GM19238 (cell line): ENCODE results near the gene PROSER3.
"Not testable (repeated sequence)": the region's sequence is repeated elsewhere in the genome, so short reads cannot be mapped to it uniquely, and the experiment has no call there.

ENCODE experiments used
- DNase-seq: peaks from one replicate; pipeline ENCODE4 v3.0.0; 2011; ENCODE audit warnings: low spot score; ENCODE audit not compliant: insufficient read length

The PROSER3 gene

GRCh38 chr19:35753634-35754369 lies 4.2 kb upstream of the PROSER3 start:
- no peak for DNase-seq

- DNase-seq: no peak
Observed at GRCh38 chr19:35754370-35755130, 3.4 kb upstream of the PROSER3 start.

DNA sequence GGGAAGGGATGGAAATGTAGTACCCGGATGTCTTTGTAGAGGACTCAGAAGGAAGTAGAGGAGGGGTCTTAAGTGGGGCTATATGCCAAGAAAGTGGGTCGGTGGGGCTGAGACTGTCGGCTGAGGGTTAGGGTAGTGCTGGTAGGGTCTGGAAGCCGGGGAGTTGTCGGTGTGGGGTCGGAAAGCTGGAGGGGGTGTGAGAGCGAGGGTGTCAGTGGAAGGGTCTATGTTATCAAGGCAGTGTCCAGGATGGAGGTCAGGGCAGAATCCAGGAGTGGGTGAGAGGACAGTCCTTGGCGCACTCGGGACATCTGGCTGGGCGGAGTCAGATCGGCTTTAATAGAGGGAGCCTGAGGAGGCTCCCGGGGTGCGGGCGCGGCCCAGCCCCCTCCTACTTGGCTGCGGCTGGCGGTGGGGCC lies 2.8 kb upstream of the PROSER3 start:
- no peak for DNase-seq

GRCh38 chr19:35755550-35756376 lies 2.2 kb upstream of the PROSER3 start:
- DNase-seq: no peak

DNA sequence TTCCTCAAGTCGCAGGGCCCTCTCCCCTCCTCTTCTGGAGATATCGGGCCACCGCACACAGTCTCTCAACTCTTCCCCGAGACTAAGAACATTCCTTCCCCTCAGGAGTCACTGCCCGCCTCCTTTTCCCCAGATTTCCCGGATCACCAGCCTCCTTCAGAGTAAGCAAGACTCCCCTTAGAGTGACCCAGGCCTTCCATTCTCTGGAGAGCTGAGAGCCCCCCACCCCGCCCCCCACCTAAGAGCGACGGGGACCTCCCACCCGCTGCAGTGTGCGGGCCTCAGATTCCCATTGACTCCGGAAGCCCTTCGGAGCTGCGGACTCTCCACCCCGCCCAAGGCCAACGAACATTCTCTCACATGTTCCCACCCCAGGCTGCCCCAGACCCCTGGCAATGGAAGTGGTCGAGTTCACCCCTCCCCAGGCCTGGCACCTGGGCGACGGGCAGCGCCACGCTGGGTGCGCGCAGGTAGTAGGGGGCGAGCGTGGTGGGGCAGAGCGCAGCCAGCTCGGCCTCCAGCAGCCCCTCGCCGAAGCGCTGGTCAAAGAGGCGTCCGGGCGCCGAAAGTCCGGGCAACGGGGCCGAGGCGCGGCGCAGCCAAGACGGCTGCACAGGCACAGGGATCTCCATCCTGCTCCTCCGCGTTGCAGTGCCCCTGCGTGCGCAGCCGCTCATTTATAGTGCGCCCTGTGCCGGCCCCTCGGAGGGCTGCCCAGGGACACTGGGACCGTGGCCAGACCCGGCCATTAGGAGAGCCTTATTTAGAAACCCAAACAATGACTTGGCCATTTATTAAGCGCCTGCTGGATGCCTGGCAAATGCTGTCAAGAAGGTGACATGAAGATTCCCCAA lies 1.4 kb upstream of the PROSER3 start, which contains the start of gene HSPB6:
Gene HSPB6, minus strand, starts transcription at position 653 of the 854 bp plus-strand sequence. Its CDS starts 21 bp downstream, at position 632.
- DNase-seq: no peak

DNA sequence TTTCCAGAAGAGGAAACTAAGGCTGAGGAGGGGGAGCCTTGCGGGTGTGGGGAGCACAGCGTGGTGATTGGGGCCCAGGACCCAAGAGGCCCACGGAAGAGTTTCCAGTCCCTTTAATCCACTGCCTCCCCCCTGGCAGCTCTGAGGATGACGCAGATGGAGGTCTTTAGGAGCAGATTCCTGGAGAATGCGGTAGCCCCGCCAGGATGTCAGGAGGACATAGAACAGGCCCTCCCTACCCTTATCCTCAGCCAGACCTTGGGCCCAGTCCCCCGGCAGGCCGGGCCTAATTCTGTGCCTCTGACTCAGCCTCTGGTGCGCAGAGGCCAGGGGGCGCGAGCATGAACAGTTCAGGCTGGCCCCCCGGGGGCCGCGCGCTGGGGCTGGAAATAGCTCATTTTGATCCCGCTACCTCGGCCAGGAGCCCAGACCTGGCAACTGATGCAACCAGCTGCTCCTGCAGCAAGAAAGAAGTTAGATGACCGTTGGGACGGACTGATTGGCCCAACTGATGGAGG lies 686 bp upstream of the PROSER3 start:
- no peak for DNase-seq

DNA sequence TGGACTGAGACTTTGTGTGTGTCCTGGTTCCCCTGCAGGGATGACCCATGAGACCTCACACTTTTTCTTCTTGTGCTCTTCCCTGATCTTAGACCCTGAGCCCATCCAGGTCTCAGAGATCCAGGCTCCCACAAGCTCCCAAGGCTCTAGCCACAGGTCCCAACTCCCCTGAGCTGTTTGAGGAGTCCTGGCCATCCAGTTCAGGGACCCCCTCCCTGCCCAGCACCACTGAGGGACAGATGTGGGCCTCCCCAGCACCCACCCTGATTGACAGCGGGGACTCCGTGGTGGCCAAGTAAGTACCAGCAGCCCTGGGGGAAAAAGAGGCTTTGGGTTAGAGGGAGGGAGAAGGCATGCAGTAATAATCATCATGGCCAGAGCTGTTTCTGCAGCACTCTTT lies 1.7 kb downstream of the PROSER3 start:
- no peak for DNase-seq

- no peak for DNase-seq
Observed at GRCh38 chr19:35760711-35761349, 2.9 kb downstream of the PROSER3 start.

- DNase-seq: no peak
Observed at GRCh38 chr19:35764432-35765315, 6.7 kb downstream of the PROSER3 start.

DNA sequence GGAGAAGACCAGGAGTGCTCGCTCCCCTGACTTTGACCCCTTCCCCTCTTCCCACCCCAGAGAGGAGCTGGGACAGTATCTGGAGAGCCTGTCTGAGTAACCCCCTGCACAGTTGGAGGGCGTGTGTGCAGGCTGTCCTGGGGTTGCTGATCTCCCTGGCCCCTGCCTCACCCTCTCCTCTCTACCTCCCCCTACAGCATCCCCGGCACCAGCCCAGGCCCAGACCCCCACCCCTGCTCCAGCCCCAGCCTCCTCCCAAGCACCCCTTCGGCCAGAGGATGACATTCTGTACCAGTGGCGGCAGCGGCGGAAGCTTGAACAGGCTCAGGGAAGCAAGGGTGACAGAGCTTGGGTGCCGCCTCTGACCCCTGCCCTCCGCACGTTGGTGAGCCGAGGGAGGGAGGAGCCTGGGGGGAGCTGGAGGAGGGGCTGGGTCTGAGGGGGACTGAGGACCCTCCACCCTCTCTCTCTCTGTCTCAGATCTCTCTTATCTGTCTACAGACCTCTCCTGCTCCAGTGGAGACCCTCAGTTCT lies 8.7 kb downstream of the PROSER3 start:
- DNase-seq: no peak

- DNase-seq: no peak
Observed at GRCh38 chr19:35767288-35768081, 9.5 kb downstream of the PROSER3 start.

GRCh38 chr19:35768082-35768421 lies 10.1 kb downstream of the PROSER3 start:
- DNase-seq: no peak

DNA sequence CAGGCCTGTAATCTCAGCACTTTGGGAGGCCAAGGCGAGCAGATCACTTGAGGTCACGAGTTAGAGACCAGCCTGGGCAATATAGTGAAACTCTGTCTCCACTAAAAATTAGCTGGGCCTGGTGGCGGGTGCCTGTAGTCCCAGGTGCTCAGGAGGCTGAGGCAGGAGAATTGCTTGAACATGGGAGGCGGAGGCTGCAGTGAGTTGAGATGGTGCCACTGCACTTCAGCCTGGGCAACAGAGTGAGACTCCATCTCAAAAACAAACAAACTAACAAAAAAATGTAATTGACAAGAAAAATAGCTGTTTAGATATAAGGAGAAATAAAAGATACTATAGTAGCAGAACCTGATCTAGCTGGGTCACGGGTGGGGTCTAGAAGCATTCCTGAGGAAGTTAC lies 14.4 kb downstream of the PROSER3 start:
- DNase-seq: not testable (repeated sequence)

DNA sequence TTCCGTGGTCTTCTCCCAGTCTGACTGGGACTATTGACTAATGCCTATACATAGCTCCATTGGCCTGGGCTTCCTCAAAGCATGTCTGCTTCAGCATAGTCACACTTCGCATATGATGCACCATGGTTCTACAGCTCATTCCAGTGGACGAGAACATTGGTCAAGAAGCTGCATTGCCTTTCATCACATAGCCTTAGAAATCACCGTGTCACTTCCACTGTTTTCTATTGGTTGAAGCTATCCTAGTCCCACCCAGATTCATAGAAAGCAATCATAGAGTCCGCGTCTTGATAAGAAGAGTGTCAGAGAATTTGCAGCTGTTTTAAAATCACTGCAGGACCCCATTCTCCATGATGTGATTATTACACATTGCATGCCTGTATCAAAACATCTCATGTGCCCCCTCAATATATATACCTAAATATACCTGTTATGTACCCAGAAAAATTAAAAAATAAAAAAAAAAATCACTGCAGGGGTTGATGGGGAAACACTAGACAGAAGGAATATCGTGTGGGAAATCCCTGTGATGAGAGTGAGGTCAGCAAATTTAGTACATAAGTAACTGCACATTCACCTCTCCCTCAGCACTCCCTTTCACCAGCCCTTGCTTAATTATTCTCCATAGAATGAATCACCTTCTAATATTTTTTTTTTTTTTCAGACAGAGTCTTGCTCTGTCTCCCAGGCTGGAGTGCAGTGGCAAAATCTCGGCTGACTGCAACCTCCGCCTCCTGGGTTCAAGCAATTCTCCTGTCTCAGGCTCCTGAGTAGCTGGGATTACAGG lies 15.2 kb downstream of the PROSER3 start:
- DNase-seq: no peak

- DNase-seq: no peak
Observed at GRCh38 chr19:35774274-35775045, 16.5 kb downstream of the PROSER3 start.

DNA sequence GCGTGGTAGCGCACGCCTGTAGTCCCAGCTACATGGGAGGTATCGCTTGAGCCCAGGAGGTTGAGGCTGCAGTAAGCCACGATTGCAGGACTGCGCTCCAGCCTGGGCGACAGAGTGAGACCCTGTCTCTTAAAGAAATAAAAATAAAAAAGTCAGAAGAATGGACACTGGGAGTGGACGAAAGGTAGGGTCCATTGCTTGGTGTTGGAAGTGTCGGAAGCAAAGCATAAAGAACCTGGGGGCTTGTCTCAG lies 17.0 kb downstream of the PROSER3 start:
- DNase-seq: no peak
